Cardiac fibroblast (primary cell): ENCODE measurements around the gene KCNC1.

Experiments
- DNase-seq, 2 donors: peaks; one replicate each; pipeline versions ENCODE4 v3.0.0 to v3.0.0-alpha.2; 2010; ENCODE audit warnings: low read depth in 2 of 2
- H3K4me3 ChIP-seq, 2 donors: replicated peaks in 1 of 2; 1 replicate in 1 of 2; 2 replicates in 1 of 2; pipeline ENCODE4 v1.5.1; 2011; ENCODE audit warnings: low read depth in 2 of 2, low read length in 2 of 2, mild to moderate bottlenecking in 2 of 2, moderate library complexity in 1 of 2
- TF ChIP-seq, protein P1 (sequence below): IDR thresholded peaks from one replicate; pipeline ENCODE4 v1.5.1; 2011; ENCODE audit warnings: low read depth, mild to moderate bottlenecking, low read length, inconsistent platforms

KCNC1 gene

DNA sequence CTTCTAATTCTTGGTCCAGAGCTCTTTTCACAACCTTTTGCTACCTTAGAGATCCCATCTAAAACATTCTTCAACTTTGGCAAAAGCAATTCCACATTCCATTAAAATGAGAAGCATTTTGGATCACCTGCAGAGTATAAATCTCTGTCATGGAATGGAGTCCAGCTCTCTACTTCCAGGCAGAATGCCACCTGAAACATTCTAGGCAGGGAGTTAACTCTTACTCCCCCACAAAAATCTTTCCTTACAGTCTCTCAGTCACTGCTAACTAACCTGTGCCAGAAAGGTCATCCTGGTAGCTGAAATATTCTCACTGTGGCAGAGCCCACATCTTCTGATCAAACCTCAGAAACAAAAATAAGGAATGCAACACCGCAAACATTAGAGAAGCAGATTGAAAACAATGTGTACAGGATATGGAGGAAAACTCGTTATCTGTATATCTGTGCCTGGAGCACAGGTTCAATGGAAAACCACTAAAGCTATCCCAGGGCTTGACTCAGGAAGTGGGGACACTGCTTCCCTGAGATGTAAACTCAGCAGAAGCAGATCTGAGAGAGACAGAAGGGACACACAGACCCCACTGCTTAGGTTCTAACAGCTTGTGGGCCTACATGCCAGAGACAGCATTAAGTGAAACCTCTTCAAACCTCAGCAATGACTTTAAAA is 78.9 kb downstream of the KCNC1 start:
- no peak for DNase-seq
- TF ChIP-seq, protein P1, sequence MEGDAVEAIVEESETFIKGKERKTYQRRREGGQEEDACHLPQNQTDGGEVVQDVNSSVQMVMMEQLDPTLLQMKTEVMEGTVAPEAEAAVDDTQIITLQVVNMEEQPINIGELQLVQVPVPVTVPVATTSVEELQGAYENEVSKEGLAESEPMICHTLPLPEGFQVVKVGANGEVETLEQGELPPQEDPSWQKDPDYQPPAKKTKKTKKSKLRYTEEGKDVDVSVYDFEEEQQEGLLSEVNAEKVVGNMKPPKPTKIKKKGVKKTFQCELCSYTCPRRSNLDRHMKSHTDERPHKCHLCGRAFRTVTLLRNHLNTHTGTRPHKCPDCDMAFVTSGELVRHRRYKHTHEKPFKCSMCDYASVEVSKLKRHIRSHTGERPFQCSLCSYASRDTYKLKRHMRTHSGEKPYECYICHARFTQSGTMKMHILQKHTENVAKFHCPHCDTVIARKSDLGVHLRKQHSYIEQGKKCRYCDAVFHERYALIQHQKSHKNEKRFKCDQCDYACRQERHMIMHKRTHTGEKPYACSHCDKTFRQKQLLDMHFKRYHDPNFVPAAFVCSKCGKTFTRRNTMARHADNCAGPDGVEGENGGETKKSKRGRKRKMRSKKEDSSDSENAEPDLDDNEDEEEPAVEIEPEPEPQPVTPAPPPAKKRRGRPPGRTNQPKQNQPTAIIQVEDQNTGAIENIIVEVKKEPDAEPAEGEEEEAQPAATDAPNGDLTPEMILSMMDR = no peak
- no peak overlapping the region for H3K4me3 ChIP-seq

DNA sequence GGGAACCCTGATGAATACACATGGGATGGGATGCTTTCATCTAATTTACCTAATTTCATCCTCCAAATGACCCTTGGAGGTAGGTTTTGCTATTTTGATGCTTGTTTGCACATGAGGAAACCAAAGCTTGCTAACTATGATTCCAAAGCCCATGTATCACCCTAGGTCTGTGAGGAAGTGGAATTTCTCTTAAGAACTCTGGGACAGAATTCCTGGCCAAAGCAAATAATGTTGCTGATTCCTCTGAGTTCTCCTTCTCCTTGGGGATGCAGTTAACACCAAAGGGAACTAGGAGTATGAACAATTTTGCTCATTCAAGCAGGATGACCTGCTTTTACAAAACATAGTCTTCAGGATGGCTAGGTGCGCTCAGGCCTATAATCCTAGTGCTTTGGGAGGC is 80.0 kb downstream of the KCNC1 start:
- no peak for DNase-seq
- TF ChIP-seq, protein P1 = no peak
- no peak overlapping the region for H3K4me3 ChIP-seq

DNA sequence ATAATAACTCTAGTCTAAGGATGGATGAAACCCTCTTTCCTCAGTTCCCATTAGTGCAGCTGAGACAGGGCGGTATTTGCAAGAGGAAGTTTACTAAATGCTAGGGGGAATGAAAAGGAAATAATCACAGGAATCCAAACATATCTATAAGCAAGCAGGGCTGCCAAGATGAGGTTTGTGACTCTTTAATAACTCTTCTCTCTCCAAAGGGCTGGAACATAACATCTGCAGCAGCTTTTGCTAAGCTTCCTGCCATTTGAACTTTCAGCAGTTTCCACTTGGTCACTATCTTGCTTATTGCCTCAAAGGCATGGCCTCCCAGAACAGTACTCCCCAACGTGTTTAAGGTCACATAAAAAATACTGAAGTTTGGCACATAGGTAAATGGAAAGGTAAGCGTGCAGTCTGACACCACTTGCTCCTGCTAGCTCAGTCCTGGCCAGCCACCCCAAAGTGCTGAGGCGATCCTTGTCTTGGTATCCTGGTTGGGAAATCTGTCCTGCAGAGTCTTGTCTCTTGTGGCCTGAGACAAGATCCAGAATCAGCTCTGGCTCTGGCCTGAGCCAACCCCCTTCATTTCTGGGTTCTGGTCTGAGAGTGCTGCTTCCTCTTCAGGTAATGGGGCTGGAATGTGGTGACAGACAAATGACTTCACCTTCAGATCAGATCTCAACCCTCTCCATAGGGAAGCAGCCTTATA is 81.8 kb downstream of the KCNC1 start:
- TF ChIP-seq, protein P1 = no peak
- no peak overlapping the region for H3K4me3 ChIP-seq
- DNase-seq = peak in 1 of 2 donors; percentile 6

DNA sequence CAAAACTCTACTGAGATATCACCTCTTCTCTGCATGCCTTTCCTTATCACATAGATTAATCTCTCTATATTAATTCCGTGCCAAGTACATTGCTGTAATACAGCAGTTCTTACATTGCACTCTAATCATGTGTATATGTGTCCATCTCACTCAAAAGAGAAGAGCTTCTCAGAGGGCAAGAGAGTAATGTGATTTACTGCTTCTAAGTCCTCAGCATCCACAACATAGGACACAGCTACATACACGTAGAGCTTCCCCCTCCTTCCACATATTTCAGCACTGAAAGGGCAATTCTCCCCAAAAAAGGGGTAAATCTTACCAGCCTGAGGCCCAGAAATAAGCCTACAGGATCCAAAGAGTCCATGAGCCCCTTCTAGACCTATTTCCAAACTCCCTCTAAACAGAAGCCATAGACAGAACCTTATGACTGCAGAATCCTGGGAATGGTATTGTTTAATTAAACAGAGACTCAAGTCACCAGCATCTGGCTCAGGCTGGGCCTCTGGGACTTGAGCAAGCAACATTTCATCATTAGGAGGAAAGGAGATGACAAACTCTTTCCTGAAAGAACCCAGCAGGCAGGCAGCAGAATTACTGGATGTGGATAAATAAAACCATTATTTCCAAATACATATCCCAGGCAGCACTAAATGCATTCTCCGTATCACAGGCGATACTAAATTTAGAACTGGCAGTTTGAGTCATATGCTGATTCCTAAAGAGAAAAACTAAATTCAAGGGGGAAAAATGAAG is 87.2 kb downstream of the KCNC1 start:
- DNase-seq = peak; percentile 76
- TF ChIP-seq, protein P1 = no peak
- no peak overlapping the region for H3K4me3 ChIP-seq

DNA sequence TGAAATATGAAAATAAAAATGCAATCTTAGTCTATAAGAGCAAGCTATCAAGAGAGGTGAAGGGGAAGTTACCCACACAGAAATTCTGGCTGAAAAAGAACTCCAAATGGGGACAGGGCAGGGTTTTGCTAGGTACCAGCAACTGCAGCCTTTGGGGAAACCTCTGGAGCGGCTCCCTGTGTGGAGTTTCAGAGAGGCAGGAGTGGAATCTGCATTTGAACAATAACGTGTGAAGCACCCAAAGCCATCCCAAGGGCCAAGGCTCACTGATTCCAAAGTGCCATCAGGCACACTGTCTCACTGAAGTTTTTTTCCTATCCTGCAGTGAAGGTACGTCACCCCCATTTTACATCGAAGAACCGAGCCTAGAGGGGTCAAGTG is 87.8 kb downstream of the KCNC1 start:
- DNase-seq = no peak
- H3K4me3 ChIP-seq = no peak overlapping the region
- TF ChIP-seq, protein P1 = no peak

DNA sequence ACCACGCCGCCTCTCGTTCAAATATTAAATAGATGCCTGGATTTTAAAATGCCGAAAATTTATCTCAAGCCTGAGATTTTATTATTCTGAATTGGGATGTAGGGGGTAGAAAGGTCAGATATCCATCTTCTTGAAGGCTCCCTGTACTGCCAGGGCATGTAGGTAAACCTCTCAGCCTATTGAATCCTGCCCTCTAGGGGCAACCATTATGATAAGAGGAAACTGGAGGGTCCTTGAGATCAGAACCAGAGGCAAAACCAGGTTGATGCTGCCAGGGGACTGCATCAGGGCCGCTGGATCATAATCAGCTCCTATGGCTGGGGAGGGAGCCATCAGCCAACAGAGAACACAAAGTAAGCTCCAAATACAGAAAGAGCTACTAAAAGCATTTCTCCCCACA is 92.4 kb downstream of the KCNC1 start:
- TF ChIP-seq, protein P1 = peak; percentile 13

More for the DNA sequence above, 92.4 kb downstream of the KCNC1 start:
- H3K4me3 ChIP-seq = no peak overlapping the region
- DNase-seq = no peak
